ENCODE data around the gene MAPKAPK5.

Gene MAPKAPK5

GRCh38 chr12:111907740-111908139, 65.7 kb downstream of the MAPKAPK5 start:
- H3K9me3 Mint-ChIP-seq, result peaks cover 40% of the 10 kb centered on the region
- H3K36me3 Mint-ChIP-seq (ENCODE audit: low read depth), result peaks cover 61% of the 10 kb centered on the region
- no peak overlapping the region for H3K27ac Mint-ChIP-seq
- no peaks in the 10 kb centered on the region for H3K4me1 Mint-ChIP-seq
- no peak overlapping the region for H3K4me3 Mint-ChIP-seq
- no peaks in the 10 kb centered on the region for H3K27me3 Mint-ChIP-seq (ENCODE audit: low read depth)
- TF ChIP-seq CTCF (IDR thresholded peaks at IDR 0.05; ENCODE audit: unreplicated experiment in 3 of 3), result no peak

GRCh38 chr12:111925171-111925570, 83.1 kb downstream of the MAPKAPK5 start:
- Mint-ChIP-seq H3K27ac (no peak overlapping the region), H3K27me3 (ENCODE audit: low read depth) (no peaks in the 10 kb centered on the region), H3K9me3 (no peaks in the 10 kb centered on the region), H3K4me3 (no peak overlapping the region), H3K4me1 (no peaks in the 10 kb centered on the region), H3K36me3 (ENCODE audit: low read depth) (no peaks in the 10 kb centered on the region)
- TF ChIP-seq CTCF (IDR thresholded peaks at IDR 0.05; ENCODE audit: unreplicated experiment in 3 of 3), result no peak

- Mint-ChIP-seq H3K9me3 (no peaks in the 10 kb centered on the region), H3K36me3 (ENCODE audit: low read depth) (no peaks in the 10 kb centered on the region), H3K4me1 (no peaks in the 10 kb centered on the region), H3K27ac (no peak overlapping the region), H3K4me3 (no peak overlapping the region), H3K27me3 (ENCODE audit: low read depth) (no peaks in the 10 kb centered on the region)
- no peak for TF ChIP-seq CTCF (IDR thresholded peaks at IDR 0.05; ENCODE audit: unreplicated experiment in 3 of 3)
These were observed 84.6 kb downstream of the MAPKAPK5 start for GRCh38 chr12:111926631-111927030.

GRCh38 chr12:111927346-111927745, 85.3 kb downstream of the MAPKAPK5 start:
- Mint-ChIP-seq H3K36me3 (ENCODE audit: low read depth) (no peaks in the 10 kb centered on the region), H3K4me3 (no peak overlapping the region), H3K4me1 (no peaks in the 10 kb centered on the region), H3K27me3 (ENCODE audit: low read depth) (no peaks in the 10 kb centered on the region), H3K9me3 (no peaks in the 10 kb centered on the region), H3K27ac (no peak overlapping the region)
- TF ChIP-seq CTCF (IDR thresholded peaks at IDR 0.05; ENCODE audit: unreplicated experiment in 3 of 3), result no peak

GRCh38 chr12:111932241-111932640, 90.2 kb downstream of the MAPKAPK5 start:
- Mint-ChIP-seq H3K36me3 (ENCODE audit: low read depth) (no peaks in the 10 kb centered on the region), H3K27me3 (ENCODE audit: low read depth) (no peaks in the 10 kb centered on the region), H3K9me3 (no peaks in the 10 kb centered on the region)

More at GRCh38 chr12:111932241-111932640, 90.2 kb downstream of the MAPKAPK5 start:
- Mint-ChIP-seq H3K4me1 (no peaks in the 10 kb centered on the region), H3K27ac (no peak overlapping the region), H3K4me3 (no peak overlapping the region)
- no peak for TF ChIP-seq CTCF (IDR thresholded peaks at IDR 0.05; ENCODE audit: unreplicated experiment in 3 of 3)

Data from nephron (organoid).